GM15510 (cell line): ENCODE data around the gene CLEC14A.

Experiments
- POLR2A ChIP-seq: IDR thresholded peaks from 3 replicates; pipeline ENCODE4 v1.6.1; 2011; ENCODE audit warnings: borderline replicate concordance; ENCODE audit not compliant: insufficient read length; ENCODE audit errors: extremely low read depth

The CLEC14A gene, protein sequence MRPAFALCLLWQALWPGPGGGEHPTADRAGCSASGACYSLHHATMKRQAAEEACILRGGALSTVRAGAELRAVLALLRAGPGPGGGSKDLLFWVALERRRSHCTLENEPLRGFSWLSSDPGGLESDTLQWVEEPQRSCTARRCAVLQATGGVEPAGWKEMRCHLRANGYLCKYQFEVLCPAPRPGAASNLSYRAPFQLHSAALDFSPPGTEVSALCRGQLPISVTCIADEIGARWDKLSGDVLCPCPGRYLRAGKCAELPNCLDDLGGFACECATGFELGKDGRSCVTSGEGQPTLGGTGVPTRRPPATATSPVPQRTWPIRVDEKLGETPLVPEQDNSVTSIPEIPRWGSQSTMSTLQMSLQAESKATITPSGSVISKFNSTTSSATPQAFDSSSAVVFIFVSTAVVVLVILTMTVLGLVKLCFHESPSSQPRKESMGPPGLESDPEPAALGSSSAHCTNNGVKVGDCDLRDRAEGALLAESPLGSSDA

GRCh38 chr14:38255673-38256532 is at the start of gene CLEC14A:
Gene CLEC14A (minus strand): TSS chr14:38256093. CDS start chr14:38256022, 71 bp downstream.
- TF ChIP-seq POLR2A: no peak

- no peak for TF ChIP-seq POLR2A
Observed at GRCh38 chr14:38302966-38303365, 47.1 kb upstream of the CLEC14A start.

- no peak for TF ChIP-seq POLR2A
Observed at GRCh38 chr14:38302034-38302433, 46.1 kb upstream of the CLEC14A start.

DNA sequence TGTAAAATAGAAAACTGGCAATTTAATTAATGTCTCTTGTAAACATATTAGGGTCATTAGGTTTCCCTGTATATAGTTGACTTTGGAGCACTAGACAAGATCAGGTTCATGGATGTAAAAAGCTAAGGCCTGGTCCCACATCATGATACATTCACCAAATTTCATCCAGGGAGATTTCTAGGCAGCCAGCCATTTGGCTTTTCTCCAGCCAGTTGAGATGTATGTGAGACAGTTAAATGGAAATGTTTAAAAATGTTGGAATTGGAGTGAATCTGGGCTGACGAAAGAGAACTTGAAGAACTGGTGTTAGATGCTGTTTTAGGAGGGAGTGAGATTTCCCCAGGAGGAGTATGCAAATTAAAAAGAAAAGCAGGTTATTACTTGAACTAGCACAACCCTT is 41.8 kb upstream of the CLEC14A start:
- no peak for TF ChIP-seq POLR2A

DNA sequence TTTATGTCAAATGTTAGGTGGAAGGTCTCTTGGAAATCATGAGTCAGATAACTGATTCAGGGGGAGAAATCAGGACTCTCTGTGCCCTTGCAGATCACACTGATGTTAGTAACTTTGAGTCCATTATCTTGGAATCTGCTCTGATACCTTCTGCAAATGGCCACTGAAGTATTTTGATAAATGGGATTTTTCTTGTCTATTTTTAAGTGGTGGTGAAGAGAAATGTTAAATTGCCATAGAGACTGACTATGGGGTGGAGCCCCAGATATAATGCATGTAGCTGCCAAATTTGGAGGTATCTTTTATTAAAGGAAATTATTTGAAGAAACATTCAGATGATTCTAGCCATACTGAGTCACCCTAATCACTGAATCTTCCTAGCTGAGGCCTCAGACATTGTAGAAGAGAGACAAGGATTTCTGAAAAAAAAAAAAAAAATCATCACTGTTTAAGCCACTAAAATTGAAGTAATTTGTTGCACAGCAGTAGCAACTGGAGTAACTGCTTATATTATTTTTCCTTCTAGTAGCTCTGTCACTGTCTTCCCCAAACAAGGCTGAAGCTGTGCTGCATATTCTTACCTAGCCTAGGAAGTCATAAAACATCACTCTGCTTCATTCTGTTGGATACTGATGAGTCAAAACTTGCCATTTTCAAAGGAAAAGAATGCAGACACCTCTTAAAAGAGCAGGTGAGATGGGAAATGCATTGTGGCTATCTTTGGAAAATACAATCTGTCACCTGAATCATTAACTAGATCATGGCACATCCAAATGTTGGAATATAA is 36.0 kb upstream of the CLEC14A start:
- no peak for TF ChIP-seq POLR2A

GRCh38 chr14:38290601-38291188 is 34.8 kb upstream of the CLEC14A start:
- TF ChIP-seq POLR2A: no peak

GRCh38 chr14:38286452-38286851 is 30.6 kb upstream of the CLEC14A start:
- TF ChIP-seq POLR2A: no peak

DNA sequence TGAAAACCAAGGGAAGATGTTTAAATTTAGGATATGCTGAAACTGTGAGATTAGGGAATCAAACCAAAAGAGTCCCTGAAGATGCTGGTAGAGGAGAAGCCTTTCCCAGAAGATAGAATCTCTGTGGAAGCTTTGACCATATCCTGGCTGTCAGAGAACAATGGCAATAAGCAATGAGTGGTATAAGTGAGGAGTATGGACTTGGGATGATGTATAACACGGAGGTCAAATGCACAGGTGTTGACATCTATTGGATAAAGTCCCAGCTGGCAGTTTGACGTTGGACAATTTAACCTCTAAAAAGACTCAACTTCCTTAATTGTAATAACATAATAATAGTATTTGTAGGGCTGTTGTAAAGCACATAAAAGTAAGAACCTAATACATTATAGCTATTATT is 30.1 kb upstream of the CLEC14A start:
- TF ChIP-seq POLR2A: no peak

DNA sequence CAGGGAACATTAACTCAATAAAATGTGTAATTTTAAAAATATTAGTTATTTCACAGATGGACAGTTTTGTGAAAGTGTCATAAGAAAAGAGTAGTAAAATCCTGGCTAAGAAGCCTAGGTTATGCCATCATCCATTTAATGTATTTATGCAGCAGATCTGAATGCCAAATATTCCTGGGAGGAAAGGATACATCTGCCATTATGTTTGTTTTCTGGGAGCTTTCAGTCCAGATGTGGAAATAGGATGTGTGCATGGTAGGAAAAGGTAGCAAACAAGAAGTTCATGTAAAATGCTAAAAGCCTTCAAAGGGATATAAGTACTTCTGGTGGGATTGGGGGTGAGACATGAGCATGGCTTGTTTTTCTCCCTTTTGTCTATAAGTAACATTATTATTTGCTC is 27.0 kb upstream of the CLEC14A start:
- no peak for TF ChIP-seq POLR2A

DNA sequence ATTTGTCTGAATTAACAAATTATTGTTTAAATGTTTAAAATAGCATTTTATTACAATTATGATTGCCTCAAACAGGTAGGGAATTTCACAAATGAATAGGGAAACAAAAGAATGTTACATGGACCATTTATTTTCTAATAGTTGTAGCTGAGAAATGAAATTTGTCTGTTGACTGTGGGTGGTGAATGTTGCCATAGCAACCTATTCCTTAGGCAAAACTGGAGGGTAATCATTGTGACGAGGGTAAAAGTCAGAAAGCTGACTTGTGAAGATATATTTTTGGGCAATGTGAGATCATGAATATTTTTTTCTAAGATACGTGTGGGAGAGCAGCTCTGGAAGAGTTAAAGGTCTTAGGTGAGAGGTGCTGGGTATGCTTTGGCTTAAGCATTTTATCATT is 24.2 kb upstream of the CLEC14A start:
- TF ChIP-seq POLR2A: no peak

GRCh38 chr14:38279572-38279971 is 23.7 kb upstream of the CLEC14A start:
- TF ChIP-seq POLR2A: no peak

DNA sequence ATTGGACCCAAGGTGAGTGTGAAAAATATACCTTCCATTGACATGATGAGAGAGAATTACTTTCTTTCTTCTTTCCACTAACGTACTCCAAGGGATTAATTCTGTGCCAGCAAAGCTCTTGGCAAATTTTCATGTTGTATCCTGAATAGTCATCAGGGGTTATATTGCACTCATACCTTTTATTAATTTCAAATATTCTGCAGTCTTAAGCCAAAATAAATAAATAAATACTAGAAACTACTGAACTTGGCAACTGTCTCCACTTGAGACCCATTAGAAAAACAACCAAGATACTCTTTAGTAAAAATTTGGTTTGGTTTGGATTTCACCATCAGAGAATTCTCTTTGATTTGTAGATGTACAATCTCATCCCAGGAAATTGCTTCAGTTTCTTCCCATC is 22.1 kb upstream of the CLEC14A start:
- TF ChIP-seq POLR2A: no peak

DNA sequence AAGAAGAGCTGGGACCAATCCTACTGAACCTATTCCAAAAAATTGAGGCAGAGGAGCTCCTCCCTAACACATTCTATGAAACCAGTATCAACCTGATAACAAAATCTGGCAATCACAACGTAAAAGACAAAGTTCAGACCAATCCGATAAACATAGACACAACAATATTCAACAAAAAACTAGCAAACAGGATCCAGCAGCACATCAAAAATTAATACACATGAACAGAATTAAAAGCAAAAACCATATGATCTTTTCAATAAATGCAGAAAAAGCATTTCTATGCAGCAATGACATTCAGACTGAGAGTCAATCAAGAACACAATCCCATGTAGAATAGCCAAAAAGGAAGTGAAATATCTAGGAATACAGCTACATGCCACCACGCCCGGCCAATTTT is 7.0 kb upstream of the CLEC14A start:
- no peak for TF ChIP-seq POLR2A

GRCh38 chr14:38261620-38262019 is 5.7 kb upstream of the CLEC14A start:
- no peak for TF ChIP-seq POLR2A
